NCI-H2081 (cell line): ENCODE measurements around the gene PCNX3.
"Not testable (repeated sequence)": the region's sequence is repeated elsewhere in the genome, so short reads cannot be mapped to it uniquely, and the experiment has no call there.

ENCODE experiments used
- DNase-seq, 2 experiments: peaks; one replicate each; lab custom pipeline; 2025; lab: John Stamatoyannopoulos, UW

The PCNX3 gene

DNA sequence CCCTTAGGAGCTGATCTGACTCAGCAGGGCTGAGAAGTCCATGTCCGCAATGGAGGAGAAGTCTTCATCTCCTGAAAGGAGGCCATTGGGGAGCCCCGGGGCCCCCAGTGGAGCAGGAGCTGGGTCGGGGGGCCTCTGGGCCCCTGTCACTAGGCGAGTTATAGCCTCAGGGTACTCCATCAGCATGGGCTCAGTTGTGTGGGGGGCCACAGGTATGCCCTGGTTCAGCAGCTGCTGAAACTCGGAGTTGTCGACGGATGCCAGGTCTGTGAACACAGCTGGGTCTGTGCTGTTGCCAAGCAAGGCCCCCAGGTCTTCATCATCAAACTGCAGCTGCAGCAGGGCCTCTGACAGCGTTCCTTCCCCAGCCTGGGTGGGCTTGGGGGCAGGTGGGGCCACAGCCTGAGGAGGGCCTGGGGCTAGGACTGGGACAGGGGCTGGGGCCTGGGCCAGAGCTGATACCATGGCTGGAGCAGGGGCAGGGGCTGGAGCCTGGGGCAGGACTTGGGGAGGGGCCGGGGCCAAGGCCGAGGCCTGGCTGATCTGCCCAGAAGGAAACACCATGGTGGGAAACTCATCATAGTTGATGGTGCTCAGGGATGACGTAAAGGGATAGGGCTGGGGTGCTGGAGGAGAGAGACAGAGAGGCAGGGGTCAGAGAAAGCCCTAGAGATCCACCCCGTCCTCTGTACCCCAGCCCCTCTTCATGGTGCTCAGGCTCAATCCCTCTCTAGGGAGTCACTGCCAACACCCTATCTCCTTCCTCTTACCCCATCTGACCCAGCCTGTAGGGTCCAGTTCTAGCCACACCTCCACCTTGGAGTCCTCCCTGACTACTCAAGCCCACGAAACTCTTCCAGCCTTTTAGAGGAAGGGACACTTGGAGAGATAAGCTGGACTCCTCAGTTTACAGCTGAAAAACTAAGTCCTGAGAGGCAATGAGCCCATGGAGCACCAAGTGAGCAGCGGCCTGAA is 39.1 kb downstream of the PCNX3 start:
- DNase-seq, result no peak

DNA sequence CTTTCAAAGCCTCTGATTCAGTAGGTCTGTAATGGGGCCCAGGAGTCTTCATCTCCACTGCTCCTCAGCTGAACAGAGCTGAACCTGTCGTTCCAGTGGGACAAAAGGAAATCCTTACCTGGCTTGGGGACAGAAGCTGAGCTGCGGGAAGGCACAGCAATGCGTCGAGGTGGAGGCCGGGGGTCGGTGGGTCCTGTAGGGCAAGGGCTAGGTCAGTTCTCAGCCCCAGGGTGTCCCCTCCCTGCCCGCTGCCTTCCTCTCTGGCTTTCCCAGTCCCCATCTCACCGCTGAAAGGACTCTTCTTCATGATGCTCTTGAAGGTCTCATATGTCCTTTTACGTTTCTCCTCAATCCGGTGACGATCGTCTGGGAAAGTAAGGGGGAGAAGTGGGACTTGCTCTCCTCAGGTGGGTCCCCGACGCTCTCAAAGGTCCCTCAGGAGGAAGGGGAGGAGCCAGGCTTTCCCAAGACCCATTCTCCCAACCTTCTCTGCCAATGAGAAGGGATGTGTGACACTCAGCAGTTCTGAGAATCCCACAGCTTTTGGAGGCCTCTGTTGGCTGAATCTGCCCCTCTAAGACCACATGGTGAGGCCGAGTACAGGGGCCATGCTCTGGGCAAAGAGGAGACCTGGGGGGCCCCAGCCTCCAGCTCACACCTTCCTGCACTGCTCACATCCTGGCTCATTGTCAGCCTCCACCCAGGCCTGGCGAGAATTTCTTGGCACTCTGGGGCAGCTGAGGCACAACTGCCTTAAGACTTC is 40.2 kb downstream of the PCNX3 start:
- no peak for DNase-seq

DNA sequence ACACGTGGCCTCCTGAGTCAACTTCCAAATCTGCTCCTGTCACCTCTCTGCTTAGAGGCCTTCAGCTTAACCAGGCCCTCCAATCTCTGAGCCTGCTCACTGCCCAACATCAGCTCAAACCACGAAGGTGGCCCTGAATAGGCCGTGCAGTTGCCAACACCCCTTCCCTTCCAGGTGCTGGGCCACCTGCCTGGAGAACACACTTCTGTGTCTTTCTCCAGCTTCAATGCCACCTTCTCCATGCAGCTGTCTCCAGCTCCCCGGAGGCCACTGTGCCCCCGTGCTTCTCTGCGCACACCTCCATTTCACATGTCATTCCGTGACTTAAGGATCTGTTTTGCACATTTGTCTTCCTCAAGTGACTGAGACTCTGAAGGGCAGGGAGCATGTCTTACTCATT is 41.9 kb downstream of the PCNX3 start:
- no peak for DNase-seq

- DNase-seq, result no peak
These were observed 42.8 kb downstream of the PCNX3 start for GRCh38 chr11:65658174-65659021.

DNA sequence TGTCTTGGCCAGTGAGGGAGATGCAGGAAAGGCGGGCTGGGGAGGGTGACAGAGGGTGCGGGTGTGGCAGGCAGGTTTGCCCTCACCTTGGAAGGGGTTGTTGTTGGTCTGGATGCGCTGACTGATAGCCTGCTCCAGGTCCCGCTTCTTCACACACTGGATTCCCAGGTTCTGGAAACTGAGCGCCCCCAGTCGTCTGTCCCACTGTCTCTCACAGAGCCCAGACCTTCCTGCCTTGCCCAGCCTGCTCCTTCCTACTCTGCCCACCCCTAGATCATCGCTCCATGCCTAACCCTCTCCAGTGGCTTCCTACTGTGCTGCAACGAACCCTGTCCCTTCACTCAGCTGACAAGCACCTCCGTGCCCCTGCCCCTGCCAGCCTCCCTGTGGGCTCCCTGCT is 44.5 kb downstream of the PCNX3 start:
- no peak for DNase-seq

- DNase-seq, result not testable (repeated sequence)
These were observed 45.3 kb downstream of the PCNX3 start for GRCh38 chr11:65660908-65661307.

- no peak for DNase-seq
These were observed 46.1 kb downstream of the PCNX3 start for GRCh38 chr11:65661599-65662246.

GRCh38 chr11:65662247-65662798 is 46.7 kb downstream of the PCNX3 start:
- no peak for DNase-seq

GRCh38 chr11:65662799-65663638 is 47.4 kb downstream of the PCNX3 start, which contains the start of gene RELA:
Gene RELA, minus strand, starts transcription at chr11:65662916. Its CDS starts 84 bp downstream, at chr11:65662832.
- DNase-seq, result peak; percentile 76 to 87

DNA sequence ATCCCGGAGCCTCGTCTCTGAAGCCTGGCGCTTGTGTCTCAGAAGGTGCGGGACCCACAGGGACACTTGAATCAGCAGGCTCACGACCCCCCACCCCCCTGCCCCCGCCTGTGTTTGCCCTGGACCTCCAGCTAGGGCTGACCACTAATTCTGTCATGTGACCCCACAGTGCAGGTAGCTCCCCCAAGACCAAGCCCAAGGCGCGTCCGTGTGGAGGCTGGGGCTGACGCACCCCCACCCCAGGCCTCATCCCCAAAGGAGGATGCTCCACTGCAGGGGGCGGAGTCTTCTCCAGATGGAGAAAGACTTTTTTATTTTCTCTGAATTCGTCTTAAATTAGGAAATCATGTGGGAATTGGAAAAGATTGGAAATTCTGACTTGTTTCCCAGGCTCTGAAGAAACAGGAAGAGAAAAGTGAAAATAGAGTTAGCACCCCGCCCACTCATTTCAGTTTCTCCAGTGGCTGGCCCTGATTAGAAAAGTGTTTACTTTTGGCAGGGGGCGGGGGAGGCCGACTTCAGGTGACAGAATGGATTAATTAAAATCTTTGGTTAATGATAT is 48.1 kb downstream of the PCNX3 start:
- DNase-seq, result no peak

GRCh38 chr11:65672180-65672860 is 56.7 kb downstream of the PCNX3 start:
- no peak for DNase-seq

DNA sequence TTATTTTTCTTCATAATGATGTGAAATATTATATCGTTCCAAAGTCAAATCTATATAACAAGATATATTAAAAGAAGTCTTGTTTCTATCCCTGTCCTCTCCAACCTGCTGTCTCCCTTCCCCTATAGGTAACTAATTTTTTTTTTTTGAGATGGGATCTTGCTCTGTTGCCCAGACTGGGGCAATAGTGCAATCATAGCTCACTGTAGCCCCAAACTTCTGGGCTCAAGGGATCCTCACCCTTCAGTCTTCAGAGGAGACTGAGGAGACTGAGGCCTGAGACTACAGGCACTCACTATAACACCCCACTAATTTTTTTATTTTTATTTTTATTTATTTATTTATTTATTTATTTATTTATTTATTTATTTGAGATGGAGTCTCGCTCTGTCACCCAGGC is 57.4 kb downstream of the PCNX3 start:
- DNase-seq, result no peak

GRCh38 chr11:65680192-65680743 is 64.7 kb downstream of the PCNX3 start:
- DNase-seq, result no peak

GRCh38 chr11:65683480-65683879 is 67.9 kb downstream of the PCNX3 start:
- not testable (repeated sequence) for DNase-seq

- no peak for DNase-seq
These were observed 70.4 kb downstream of the PCNX3 start for GRCh38 chr11:65685981-65686380.
